ENCODE results near the gene GFOD1.

GFOD1 gene

DNA sequence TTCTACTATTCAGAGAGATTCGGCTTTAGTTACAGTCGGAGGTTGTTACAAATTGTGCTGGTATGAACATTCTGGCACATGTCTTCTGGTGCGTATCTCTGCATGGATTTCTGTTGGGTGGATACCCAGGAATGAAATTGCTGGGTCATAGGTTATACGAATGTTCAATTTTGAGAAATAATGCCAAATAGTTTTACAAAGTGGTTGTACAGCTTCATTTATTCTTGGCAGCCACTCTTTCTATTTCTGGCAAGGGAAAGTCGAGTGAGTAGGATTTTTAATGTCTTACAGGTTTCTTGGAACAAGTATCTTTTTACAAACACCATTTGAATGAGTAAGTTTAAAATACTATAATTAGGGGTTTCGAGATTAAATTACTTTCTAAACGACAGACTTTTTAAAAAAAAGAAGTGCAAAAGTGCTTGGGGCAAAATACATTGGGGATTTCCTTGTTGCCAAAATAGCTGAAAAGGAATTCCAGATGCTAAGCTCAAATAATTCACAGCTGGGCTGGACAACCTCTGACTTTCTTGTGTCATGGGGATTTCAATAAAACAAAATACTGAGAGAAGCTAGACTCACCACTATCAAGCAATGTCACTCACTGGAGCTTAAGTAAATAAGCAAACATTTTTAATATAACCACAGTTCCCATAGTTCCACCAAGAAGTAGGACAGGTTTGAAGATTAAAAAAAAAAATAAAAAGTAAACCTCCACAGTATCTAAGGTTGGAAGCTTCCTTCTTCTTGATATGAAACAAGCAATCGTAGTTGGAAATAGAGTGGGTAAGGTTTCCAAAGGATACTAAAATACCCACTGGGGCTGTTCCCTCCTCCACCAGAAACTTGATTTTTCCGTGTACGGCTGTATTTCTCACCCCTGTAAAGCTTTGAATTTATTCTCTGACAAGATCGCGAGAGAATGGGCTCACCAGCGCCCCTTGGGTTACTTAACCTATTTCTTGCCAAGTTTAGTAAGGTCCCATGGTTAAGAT, 21.6 kb upstream of the GFOD1 start:
- no peak overlapping the region for H3K27ac ChIP-seq
- H3K9ac ChIP-seq = no peak overlapping the region
- H3K4me3 ChIP-seq (IDR thresholded peaks at IDR 0.05; ENCODE audit: insufficient read depth, low read depth, low read length) = no peak overlapping the region
- no peaks in the 10 kb centered on the region for H3K27me3 ChIP-seq (ENCODE audit: insufficient read depth, low read depth)
- no peaks in the 10 kb centered on the region for H3K79me2 ChIP-seq (ENCODE audit: insufficient read depth, low read depth)
- H3K4me1 ChIP-seq (ENCODE audit: low read depth, poor library complexity, severe bottlenecking) = no peaks in the 10 kb centered on the region
- TF ChIP-seq, protein P1, sequence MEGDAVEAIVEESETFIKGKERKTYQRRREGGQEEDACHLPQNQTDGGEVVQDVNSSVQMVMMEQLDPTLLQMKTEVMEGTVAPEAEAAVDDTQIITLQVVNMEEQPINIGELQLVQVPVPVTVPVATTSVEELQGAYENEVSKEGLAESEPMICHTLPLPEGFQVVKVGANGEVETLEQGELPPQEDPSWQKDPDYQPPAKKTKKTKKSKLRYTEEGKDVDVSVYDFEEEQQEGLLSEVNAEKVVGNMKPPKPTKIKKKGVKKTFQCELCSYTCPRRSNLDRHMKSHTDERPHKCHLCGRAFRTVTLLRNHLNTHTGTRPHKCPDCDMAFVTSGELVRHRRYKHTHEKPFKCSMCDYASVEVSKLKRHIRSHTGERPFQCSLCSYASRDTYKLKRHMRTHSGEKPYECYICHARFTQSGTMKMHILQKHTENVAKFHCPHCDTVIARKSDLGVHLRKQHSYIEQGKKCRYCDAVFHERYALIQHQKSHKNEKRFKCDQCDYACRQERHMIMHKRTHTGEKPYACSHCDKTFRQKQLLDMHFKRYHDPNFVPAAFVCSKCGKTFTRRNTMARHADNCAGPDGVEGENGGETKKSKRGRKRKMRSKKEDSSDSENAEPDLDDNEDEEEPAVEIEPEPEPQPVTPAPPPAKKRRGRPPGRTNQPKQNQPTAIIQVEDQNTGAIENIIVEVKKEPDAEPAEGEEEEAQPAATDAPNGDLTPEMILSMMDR (conservative IDR thresholded peaks at IDR 0.05; ENCODE audit: low read depth, low read length) = no peak
- no peaks in the 10 kb centered on the region for H3K36me3 ChIP-seq (ENCODE audit: insufficient read depth)
- no peak overlapping the region for H3K4me2 ChIP-seq
- no peak overlapping the region for H2AFZ ChIP-seq (ENCODE audit: low read depth)
- H4K20me1 ChIP-seq (ENCODE audit: insufficient read depth) = no peaks in the 10 kb centered on the region

GRCh38 chr6:13507306-13507860, 20.0 kb upstream of the GFOD1 start:
- no peak overlapping the region for H3K9ac ChIP-seq
- TF ChIP-seq, protein P1 (conservative IDR thresholded peaks at IDR 0.05; ENCODE audit: low read depth, low read length) = no peak

DNA sequence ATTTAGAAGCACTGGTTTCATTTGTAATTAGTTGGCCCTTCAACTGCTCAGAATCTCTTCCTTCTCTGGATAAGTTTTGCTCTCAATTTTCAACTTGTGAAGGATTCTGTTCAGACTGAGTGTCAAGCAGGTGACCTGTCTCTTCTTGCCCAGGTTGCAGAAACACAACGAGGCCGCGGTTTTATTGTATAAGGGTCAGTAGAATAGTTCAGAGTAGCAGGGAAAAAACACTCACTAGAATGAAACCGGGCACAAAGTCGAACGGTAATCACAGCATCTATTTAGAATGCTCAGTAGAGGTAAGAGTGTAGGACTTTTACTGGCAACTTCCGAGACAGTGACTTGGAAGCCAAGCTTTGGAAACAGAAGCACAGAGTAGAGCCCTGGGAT, 17.9 kb upstream of the GFOD1 start:
- Histone ChIP-seq H2AFZ (ENCODE audit: low read depth) (no peak overlapping the region), H3K27me3 (ENCODE audit: insufficient read depth, low read depth) (no peaks in the 10 kb centered on the region), H4K20me1 (ENCODE audit: insufficient read depth) (no peaks in the 10 kb centered on the region), H3K4me3 (IDR thresholded peaks at IDR 0.05; ENCODE audit: insufficient read depth, low read depth, low read length) (no peak overlapping the region), H3K4me1 (ENCODE audit: low read depth, poor library complexity, severe bottlenecking) (no peaks in the 10 kb centered on the region), H3K27ac (no peak overlapping the region), H3K9ac (no peak overlapping the region), H3K79me2 (ENCODE audit: insufficient read depth, low read depth) (no peaks in the 10 kb centered on the region), H3K36me3 (ENCODE audit: insufficient read depth) (no peaks in the 10 kb centered on the region), H3K4me2 (no peak overlapping the region)
- TF ChIP-seq, protein P1 (conservative IDR thresholded peaks at IDR 0.05; ENCODE audit: low read depth, low read length) = no peak

More at GRCh38 chr6:13507306-13507860, 20.0 kb upstream of the GFOD1 start:
- Histone ChIP-seq H3K27me3 (ENCODE audit: insufficient read depth, low read depth) (no peaks in the 10 kb centered on the region), H3K4me2 (no peak overlapping the region), H2AFZ (ENCODE audit: low read depth) (no peak overlapping the region), H3K27ac (no peak overlapping the region), H3K79me2 (ENCODE audit: insufficient read depth, low read depth) (no peaks in the 10 kb centered on the region), H3K4me1 (ENCODE audit: low read depth, poor library complexity, severe bottlenecking) (no peaks in the 10 kb centered on the region), H3K36me3 (ENCODE audit: insufficient read depth) (no peaks in the 10 kb centered on the region), H3K4me3 (IDR thresholded peaks at IDR 0.05; ENCODE audit: insufficient read depth, low read depth, low read length) (no peak overlapping the region), H4K20me1 (ENCODE audit: insufficient read depth) (no peaks in the 10 kb centered on the region)

GRCh38 chr6:13504611-13505344, 17.4 kb upstream of the GFOD1 start:
- no peak overlapping the region for H3K4me2 ChIP-seq
- no peaks in the 10 kb centered on the region for H4K20me1 ChIP-seq (ENCODE audit: insufficient read depth)
- no peaks in the 10 kb centered on the region for H3K27me3 ChIP-seq (ENCODE audit: insufficient read depth, low read depth)
- no peak overlapping the region for H3K9ac ChIP-seq
- TF ChIP-seq, protein P1 (conservative IDR thresholded peaks at IDR 0.05; ENCODE audit: low read depth, low read length) = no peak
- H3K4me1 ChIP-seq (ENCODE audit: low read depth, poor library complexity, severe bottlenecking) = no peaks in the 10 kb centered on the region
- no peak overlapping the region for H3K27ac ChIP-seq
- H3K4me3 ChIP-seq (IDR thresholded peaks at IDR 0.05; ENCODE audit: insufficient read depth, low read depth, low read length) = no peak overlapping the region
- no peak overlapping the region for H2AFZ ChIP-seq (ENCODE audit: low read depth)
- no peaks in the 10 kb centered on the region for H3K79me2 ChIP-seq (ENCODE audit: insufficient read depth, low read depth)
- no peaks in the 10 kb centered on the region for H3K36me3 ChIP-seq (ENCODE audit: insufficient read depth)
